ENCODE data around the gene SS18.

The SS18 gene

DNA sequence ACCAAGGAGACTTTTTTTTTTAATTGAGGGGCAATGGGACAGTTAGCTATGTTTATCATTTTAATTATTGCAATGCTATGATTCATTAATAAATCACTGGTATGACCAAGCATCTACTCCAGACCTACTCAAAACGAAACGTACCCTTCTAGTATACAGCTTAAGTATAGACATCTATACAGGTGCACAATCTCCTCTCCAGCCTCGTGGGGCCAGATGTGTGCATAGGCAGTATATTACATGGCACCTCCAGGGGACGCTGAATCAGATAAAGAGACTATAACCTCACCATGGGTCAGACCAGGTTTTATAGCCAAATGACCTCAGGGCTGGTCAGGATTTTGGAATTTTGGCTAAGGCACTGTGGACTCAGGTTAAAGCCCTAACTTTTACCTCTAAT is 86.6 kb downstream of the SS18 start:
- H3K9ac ChIP-seq (ENCODE audit: low read length in 2 of 2) = no peak overlapping the region
- H3K27me3 ChIP-seq (ENCODE audit: control insufficient read depth in 1 of 2, insufficient read depth in 2 of 2, low read length in 2 of 2) = no peaks in the 10 kb centered on the region

DNA sequence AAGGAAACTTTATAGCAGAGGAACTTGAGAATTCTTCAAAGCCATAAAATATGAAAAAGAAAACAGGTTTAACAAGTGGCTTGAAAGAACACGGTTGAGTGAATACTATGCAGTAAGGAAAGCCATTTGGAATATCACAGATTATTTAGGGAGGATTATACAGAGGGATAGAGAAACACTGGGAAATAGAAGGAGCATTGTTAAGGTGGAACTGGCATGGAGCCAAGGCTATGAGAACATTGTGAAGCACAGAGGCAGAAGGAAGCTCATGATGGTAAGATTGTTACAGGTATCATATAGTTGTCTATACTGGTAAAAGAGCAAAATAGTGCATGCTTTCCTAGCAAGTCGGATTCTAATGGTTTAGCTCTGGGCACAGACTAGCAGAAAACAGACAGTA is 87.1 kb downstream of the SS18 start:
- H3K9me3 ChIP-seq (ENCODE audit: control insufficient read depth in 2 of 2, low read length in 2 of 2) = no peaks in the 10 kb centered on the region
- no peak overlapping the region for H3K4me3 ChIP-seq (ENCODE audit: low read length in 2 of 2)
- no peak overlapping the region for H3K27ac ChIP-seq (ENCODE audit: low read length)

More for the DNA sequence above, 86.6 kb downstream of the SS18 start:
- H3K4me3 ChIP-seq (ENCODE audit: low read length in 2 of 2) = no peak overlapping the region
- H3K36me3 ChIP-seq (ENCODE audit: control insufficient read depth in 2 of 2, insufficient read depth in 2 of 2, low read length in 2 of 2) = no peaks in the 10 kb centered on the region
- H3K9me3 ChIP-seq (ENCODE audit: control insufficient read depth in 2 of 2, low read length in 2 of 2) = no peaks in the 10 kb centered on the region
- no peaks in the 10 kb centered on the region for H3K4me1 ChIP-seq (ENCODE audit: control insufficient read depth, insufficient read depth, low read length)
- no peak overlapping the region for H3K27ac ChIP-seq (ENCODE audit: low read length)

DNA sequence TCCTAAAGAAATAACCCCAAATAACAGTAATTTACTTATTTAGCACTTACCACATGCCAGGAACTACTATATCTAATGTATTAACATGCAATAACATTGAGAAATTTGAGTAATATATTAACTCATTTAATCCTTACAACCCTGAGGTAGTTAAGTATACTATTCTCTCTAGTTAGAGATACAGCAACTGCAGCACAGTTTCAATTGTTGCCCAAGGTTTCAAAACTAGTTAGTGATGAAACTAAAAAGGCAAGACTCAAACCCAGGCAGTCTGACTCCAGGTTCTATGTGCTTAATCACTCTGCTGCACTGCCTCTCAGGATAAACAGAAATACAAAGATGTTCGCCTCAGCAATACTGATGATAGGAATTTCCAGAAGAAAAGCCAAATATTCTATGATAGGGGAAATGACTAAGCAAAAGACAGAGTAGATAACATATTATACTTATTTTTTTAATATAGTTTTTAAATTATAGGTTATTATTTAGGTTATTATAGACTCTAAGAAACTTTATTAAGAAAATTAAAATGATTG is 88.0 kb downstream of the SS18 start:
- H3K36me3 ChIP-seq (ENCODE audit: control insufficient read depth in 2 of 2, insufficient read depth in 2 of 2, low read length in 2 of 2) = no peaks in the 10 kb centered on the region
- H3K4me3 ChIP-seq (ENCODE audit: low read length in 2 of 2) = no peak overlapping the region
- no peaks in the 10 kb centered on the region for H3K4me1 ChIP-seq (ENCODE audit: control insufficient read depth, insufficient read depth, low read length)
- H3K27ac ChIP-seq (ENCODE audit: low read length) = no peak overlapping the region
- no peaks in the 10 kb centered on the region for H3K27me3 ChIP-seq (ENCODE audit: control insufficient read depth in 1 of 2, insufficient read depth in 2 of 2, low read length in 2 of 2)
- no peaks in the 10 kb centered on the region for H3K9me3 ChIP-seq (ENCODE audit: control insufficient read depth in 2 of 2, low read length in 2 of 2)
- no peak overlapping the region for H3K9ac ChIP-seq (ENCODE audit: low read length in 2 of 2)

More for the DNA sequence above, 87.1 kb downstream of the SS18 start:
- Histone ChIP-seq H3K9ac (ENCODE audit: low read length in 2 of 2) (no peak overlapping the region), H3K4me1 (ENCODE audit: control insufficient read depth, insufficient read depth, low read length) (no peaks in the 10 kb centered on the region), H3K27me3 (ENCODE audit: control insufficient read depth in 1 of 2, insufficient read depth in 2 of 2, low read length in 2 of 2) (no peaks in the 10 kb centered on the region), H3K36me3 (ENCODE audit: control insufficient read depth in 2 of 2, insufficient read depth in 2 of 2, low read length in 2 of 2) (no peaks in the 10 kb centered on the region)

DNA sequence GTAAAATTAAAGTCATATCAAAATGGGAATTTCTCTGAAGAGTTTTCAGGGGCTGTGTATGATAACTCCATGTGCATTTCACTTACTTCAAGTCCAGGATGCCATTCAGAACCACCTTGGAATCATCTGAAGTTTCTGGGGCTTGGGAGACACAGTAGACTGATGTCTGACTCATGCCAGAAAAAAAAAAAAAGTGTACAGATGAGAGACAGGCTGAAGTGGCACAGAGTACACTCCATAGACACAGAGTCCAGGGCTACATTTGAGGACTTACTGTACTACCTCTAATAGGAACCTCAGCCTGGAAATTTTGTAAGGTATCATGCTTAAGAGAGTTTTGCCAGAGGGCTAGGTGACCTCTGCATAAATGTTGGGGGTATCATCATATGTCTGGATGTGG is 92.0 kb downstream of the SS18 start:
- Histone ChIP-seq H3K36me3 (ENCODE audit: control insufficient read depth in 2 of 2, insufficient read depth in 2 of 2, low read length in 2 of 2) (no peaks in the 10 kb centered on the region), H3K9ac (ENCODE audit: low read length in 2 of 2) (no peak overlapping the region), H3K4me1 (ENCODE audit: control insufficient read depth, insufficient read depth, low read length) (no peaks in the 10 kb centered on the region), H3K9me3 (ENCODE audit: control insufficient read depth in 2 of 2, low read length in 2 of 2) (no peaks in the 10 kb centered on the region), H3K4me3 (ENCODE audit: low read length in 2 of 2) (no peak overlapping the region), H3K27ac (ENCODE audit: low read length) (no peak overlapping the region), H3K27me3 (ENCODE audit: control insufficient read depth in 1 of 2, insufficient read depth in 2 of 2, low read length in 2 of 2) (no peaks in the 10 kb centered on the region)

DNA sequence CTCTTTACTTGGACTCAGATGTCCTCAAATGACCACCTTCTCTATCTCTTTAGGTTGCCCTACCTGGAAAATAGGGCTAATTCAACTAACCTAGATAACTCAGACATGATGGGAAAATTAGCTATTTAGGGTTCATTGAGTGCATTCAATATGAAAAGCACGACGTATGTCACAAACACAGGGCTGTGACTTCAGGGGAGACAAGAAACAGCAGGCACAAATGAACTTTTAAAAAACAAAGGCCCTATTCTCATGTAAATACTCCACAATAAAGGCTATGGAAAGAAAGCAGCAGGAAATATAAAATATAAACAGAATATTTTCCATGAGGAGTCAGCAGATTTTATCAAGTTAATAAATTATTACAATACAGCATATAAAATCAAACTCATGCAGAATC is 97.8 kb downstream of the SS18 start:
- H3K36me3 ChIP-seq (ENCODE audit: control insufficient read depth in 2 of 2, insufficient read depth in 2 of 2, low read length in 2 of 2) = no peaks in the 10 kb centered on the region

DNA sequence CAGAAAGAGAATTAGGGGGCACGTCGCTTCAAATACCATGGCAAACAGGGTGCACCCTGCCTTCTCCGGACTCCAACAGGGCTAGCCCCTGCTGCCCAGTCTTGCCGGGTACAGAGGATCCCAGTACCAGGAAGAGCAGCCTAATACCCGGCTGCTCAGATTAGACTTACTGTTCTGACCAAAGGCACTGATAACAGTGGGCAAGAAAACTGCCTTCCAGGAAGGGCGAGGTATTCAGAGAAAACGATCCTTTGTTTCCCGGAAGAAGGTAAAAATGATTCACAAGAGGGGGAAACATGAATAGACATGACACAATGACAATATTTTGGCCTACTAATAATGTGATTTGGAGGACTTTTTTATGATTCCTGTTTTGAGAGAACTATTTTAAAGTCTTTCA is 99.9 kb downstream of the SS18 start:
- no peaks in the 10 kb centered on the region for H3K9me3 ChIP-seq (ENCODE audit: control insufficient read depth in 2 of 2, low read length in 2 of 2)
- H3K36me3 ChIP-seq (ENCODE audit: control insufficient read depth in 2 of 2, insufficient read depth in 2 of 2, low read length in 2 of 2) = no peaks in the 10 kb centered on the region
- no peak overlapping the region for H3K27ac ChIP-seq (ENCODE audit: low read length)
- H3K4me1 ChIP-seq (ENCODE audit: control insufficient read depth, insufficient read depth, low read length) = no peaks in the 10 kb centered on the region
- H3K4me3 ChIP-seq (ENCODE audit: low read length in 2 of 2) = no peak overlapping the region
- H3K9ac ChIP-seq (ENCODE audit: low read length in 2 of 2) = no peak overlapping the region
- no peaks in the 10 kb centered on the region for H3K27me3 ChIP-seq (ENCODE audit: control insufficient read depth in 1 of 2, insufficient read depth in 2 of 2, low read length in 2 of 2)

More for the DNA sequence above, 97.8 kb downstream of the SS18 start:
- H3K9ac ChIP-seq (ENCODE audit: low read length in 2 of 2) = no peak overlapping the region
- no peaks in the 10 kb centered on the region for H3K9me3 ChIP-seq (ENCODE audit: control insufficient read depth in 2 of 2, low read length in 2 of 2)
- H3K4me3 ChIP-seq (ENCODE audit: low read length in 2 of 2) = no peak overlapping the region
- H3K27ac ChIP-seq (ENCODE audit: low read length) = no peak overlapping the region
- H3K4me1 ChIP-seq (ENCODE audit: control insufficient read depth, insufficient read depth, low read length) = no peaks in the 10 kb centered on the region
- no peaks in the 10 kb centered on the region for H3K27me3 ChIP-seq (ENCODE audit: control insufficient read depth in 1 of 2, insufficient read depth in 2 of 2, low read length in 2 of 2)

DNA sequence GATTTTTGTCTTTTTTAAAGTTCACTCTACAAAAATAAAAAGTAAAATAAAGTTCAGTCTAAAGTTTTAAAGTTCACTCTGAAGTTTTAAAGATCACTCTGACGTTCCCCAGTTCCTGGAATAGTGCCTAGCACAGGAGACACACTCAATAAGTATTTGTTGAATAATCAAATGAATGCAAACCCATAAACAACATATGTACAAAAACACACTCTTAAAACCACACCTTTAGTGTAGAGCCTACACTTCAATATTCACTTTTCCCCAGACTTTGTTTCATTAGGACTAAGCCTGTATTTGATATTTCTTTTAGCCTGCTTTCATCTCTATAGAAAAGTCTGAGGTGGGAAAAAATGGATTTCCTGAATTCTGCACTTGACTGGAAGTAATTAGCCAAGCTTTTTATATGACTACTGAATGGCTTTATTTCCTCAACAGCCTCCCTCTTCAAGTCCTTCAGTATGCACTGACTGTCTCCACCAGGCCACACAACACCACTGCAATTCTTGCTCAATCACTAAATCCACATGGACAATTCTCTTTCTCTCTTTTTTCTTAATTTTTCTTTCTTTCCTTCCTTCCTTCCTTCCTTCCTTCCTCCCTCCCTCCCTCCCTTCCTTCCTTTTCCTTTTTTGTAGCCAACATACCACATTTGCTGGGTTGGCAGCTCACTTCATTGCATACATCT is 104.6 kb downstream of the SS18 start:
- Histone ChIP-seq H3K27me3 (ENCODE audit: control insufficient read depth in 1 of 2, insufficient read depth in 2 of 2, low read length in 2 of 2) (no peaks in the 10 kb centered on the region), H3K36me3 (ENCODE audit: control insufficient read depth in 2 of 2, insufficient read depth in 2 of 2, low read length in 2 of 2) (no peaks in the 10 kb centered on the region), H3K27ac (ENCODE audit: low read length) (no peak overlapping the region), H3K9me3 (ENCODE audit: control insufficient read depth in 2 of 2, low read length in 2 of 2) (no peaks in the 10 kb centered on the region), H3K9ac (ENCODE audit: low read length in 2 of 2) (no peak overlapping the region), H3K4me1 (ENCODE audit: control insufficient read depth, insufficient read depth, low read length) (no peaks in the 10 kb centered on the region), H3K4me3 (ENCODE audit: low read length in 2 of 2) (no peak overlapping the region)

- no peak overlapping the region for H3K9ac ChIP-seq (ENCODE audit: low read length in 2 of 2)
- H3K4me3 ChIP-seq (ENCODE audit: low read length in 2 of 2) = no peak overlapping the region
- no peaks in the 10 kb centered on the region for H3K9me3 ChIP-seq (ENCODE audit: control insufficient read depth in 2 of 2, low read length in 2 of 2)
- no peaks in the 10 kb centered on the region for H3K36me3 ChIP-seq (ENCODE audit: control insufficient read depth in 2 of 2, insufficient read depth in 2 of 2, low read length in 2 of 2)
- H3K27me3 ChIP-seq (ENCODE audit: control insufficient read depth in 1 of 2, insufficient read depth in 2 of 2, low read length in 2 of 2) = no peaks in the 10 kb centered on the region
- no peak overlapping the region for H3K27ac ChIP-seq (ENCODE audit: low read length)
- no peaks in the 10 kb centered on the region for H3K4me1 ChIP-seq (ENCODE audit: control insufficient read depth, insufficient read depth, low read length)
These were observed 106.7 kb downstream of the SS18 start for GRCh38 chr18:25983730-25984129.

- no peaks in the 10 kb centered on the region for H3K36me3 ChIP-seq (ENCODE audit: control insufficient read depth in 2 of 2, insufficient read depth in 2 of 2, low read length in 2 of 2)
- no peaks in the 10 kb centered on the region for H3K27me3 ChIP-seq (ENCODE audit: control insufficient read depth in 1 of 2, insufficient read depth in 2 of 2, low read length in 2 of 2)
- no peaks in the 10 kb centered on the region for H3K9me3 ChIP-seq (ENCODE audit: control insufficient read depth in 2 of 2, low read length in 2 of 2)
- H3K4me1 ChIP-seq (ENCODE audit: control insufficient read depth, insufficient read depth, low read length) = no peaks in the 10 kb centered on the region
- no peak overlapping the region for H3K27ac ChIP-seq (ENCODE audit: low read length)
- H3K9ac ChIP-seq (ENCODE audit: low read length in 2 of 2) = no peak overlapping the region
- no peak overlapping the region for H3K4me3 ChIP-seq (ENCODE audit: low read length in 2 of 2)
These were observed 107.5 kb downstream of the SS18 start for GRCh38 chr18:25982961-25983360.

DNA sequence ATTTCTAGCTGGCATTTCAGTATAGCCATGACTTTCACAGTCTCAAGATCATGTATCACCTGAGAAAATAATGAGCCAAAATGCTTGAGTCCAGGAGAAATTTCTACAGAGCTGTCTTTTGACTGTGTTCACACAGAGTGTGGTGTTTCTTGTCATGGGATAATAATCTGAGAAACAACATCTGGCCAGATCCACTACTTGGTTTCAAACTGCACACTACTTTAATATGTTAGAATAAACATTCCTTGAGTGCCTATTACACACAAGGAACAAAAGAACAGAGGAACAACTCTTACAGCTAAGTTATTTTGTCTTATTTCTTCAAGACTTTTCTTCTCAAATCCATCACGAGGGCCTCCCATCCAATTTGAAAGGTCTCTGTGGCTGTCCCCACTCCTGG is 108.3 kb downstream of the SS18 start:
- no peaks in the 10 kb centered on the region for H3K4me1 ChIP-seq (ENCODE audit: control insufficient read depth, insufficient read depth, low read length)

DNA sequence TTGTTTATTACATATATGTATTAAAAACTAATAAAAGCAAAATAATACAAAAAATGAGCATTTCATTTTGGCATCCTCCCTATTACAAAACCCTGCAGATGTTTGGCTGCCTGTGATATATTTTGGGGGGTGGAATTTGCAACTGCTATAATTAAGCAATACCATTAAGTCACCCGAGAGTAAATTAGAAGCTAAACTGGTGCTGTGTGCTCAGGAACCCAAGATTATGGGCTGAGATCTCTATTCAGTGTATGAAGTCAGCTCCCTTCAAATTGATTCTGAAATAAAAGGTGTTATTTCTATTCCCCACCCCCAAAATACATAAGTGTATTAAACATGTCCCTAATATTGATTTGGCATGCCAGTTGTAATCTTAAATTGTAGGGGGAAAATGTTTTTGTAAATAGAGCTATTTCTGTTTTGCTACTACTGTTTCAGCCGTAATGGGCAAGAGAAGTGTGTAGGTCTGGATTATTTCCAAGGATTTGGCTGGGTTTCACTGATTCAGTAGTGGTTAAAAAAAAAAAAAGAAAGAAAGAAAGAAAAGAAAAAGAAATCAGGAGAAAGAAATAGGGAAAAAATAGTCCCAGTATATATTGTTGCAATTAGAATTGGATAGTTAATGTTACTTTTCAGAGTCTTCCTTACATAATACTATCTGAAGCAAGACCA is 110.9 kb downstream of the SS18 start:
- Histone ChIP-seq H3K27me3 (ENCODE audit: control insufficient read depth in 1 of 2, insufficient read depth in 2 of 2, low read length in 2 of 2) (no peaks in the 10 kb centered on the region), H3K4me1 (ENCODE audit: control insufficient read depth, insufficient read depth, low read length) (no peaks in the 10 kb centered on the region), H3K4me3 (ENCODE audit: low read length in 2 of 2) (no peak overlapping the region), H3K9ac (ENCODE audit: low read length in 2 of 2) (no peak overlapping the region), H3K9me3 (ENCODE audit: control insufficient read depth in 2 of 2, low read length in 2 of 2) (no peaks in the 10 kb centered on the region), H3K36me3 (ENCODE audit: control insufficient read depth in 2 of 2, insufficient read depth in 2 of 2, low read length in 2 of 2) (no peaks in the 10 kb centered on the region), H3K27ac (ENCODE audit: low read length) (no peak overlapping the region)

More for the DNA sequence above, 108.3 kb downstream of the SS18 start:
- Histone ChIP-seq H3K27me3 (ENCODE audit: control insufficient read depth in 1 of 2, insufficient read depth in 2 of 2, low read length in 2 of 2) (no peaks in the 10 kb centered on the region), H3K36me3 (ENCODE audit: control insufficient read depth in 2 of 2, insufficient read depth in 2 of 2, low read length in 2 of 2) (no peaks in the 10 kb centered on the region), H3K27ac (ENCODE audit: low read length) (no peak overlapping the region), H3K9me3 (ENCODE audit: control insufficient read depth in 2 of 2, low read length in 2 of 2) (no peaks in the 10 kb centered on the region), H3K4me3 (ENCODE audit: low read length in 2 of 2) (no peak overlapping the region), H3K9ac (ENCODE audit: low read length in 2 of 2) (no peak overlapping the region)

Measured in stomach smooth muscle (tissue), 2 donors.